NCI-H2196 (cell line): Measurements from ENCODE around the gene ADAM21.
"Not testable (repeated sequence)": the region's sequence is repeated elsewhere in the genome, so short reads cannot be mapped to it uniquely, and the experiment has no call there.

Experiments
- DNase-seq: peaks from one replicate; lab custom pipeline; 2025; ENCODE audit not compliant: unreplicated experiment; lab: John Stamatoyannopoulos, UW

The ADAM21 gene

DNA sequence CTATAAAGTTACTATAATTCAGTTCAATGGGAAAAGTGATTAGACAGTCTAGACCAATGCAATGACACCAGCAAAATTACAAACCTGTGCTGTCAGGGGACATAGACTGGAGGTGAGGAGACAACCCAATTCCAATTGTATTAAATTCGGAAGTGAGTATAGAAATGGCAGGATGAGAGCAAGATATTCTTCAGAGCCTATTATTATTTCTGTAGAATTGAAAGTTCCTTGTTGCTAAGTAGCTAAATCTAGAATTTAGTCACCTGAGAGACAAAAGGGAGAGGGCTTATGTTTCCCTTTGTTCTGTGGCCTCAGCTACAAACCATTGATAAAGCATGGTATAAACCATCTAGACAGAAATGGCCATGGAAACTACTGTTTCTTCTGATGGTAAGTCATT, at the start of gene ADAM21:
TSS of gene ADAM21 (plus strand) at position 301 of the 400 bp plus-strand sequence. CDS start 5,326 bp downstream, outside the sequence.
- DNase-seq, result no peak

DNA sequence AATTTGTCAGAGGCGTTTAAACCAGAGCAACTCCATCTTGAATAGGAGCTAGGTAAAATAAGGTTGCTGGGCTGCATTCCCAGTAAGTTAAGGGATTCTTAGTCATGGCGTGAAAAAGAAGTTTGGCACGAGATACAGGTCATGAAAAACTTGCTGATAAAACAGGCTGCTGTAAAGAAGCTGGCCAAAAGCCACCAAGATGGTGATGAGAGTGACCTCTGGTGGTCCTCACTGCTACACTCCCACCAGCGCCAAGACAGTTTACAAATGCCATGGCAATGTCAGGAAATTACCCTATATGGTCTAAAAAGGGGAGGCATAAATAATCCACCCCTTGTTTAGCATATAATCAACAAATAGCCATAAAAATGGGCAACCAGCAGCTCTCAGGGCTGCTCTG, 48.6 kb upstream of the ADAM21 start:
- DNase-seq, result not testable (repeated sequence)

DNA sequence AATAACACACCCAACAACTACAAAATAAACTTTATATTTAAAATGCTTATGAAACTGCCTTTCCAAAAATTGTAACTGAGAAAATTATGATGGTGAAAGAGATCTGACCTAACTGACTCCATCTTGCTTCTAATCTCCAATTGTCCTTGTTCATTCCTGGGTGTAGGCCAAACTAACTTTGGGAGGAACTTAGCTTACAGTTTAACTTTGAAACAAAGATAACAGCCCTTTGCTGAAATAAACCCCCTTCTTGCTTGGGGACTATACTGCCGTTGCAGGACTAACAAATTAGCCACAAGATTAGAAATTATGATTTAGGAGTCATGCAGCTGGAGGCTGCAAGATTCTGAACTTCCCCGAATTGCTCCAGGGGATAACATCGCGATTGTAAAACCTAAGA, 45.8 kb upstream of the ADAM21 start:
- not testable (repeated sequence) for DNase-seq

DNA sequence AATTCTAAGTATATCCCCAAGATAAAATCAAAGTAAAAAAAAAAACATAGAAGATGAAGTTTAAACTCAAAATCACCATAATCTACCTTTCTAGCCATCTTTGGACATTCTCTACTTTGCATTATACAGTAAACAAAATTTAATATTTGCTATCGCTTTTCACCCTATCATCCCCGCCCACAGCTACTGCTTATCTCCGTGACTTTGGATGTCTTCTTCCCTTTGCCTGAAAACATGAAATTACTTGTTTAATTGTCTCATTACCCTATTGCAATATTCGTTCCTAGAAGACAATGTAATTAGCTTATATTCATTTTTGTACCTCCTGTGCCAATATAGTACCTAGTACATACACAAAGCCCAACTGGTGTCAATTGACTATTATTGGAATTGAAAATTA, 44.4 kb upstream of the ADAM21 start:
- no peak for DNase-seq

DNA sequence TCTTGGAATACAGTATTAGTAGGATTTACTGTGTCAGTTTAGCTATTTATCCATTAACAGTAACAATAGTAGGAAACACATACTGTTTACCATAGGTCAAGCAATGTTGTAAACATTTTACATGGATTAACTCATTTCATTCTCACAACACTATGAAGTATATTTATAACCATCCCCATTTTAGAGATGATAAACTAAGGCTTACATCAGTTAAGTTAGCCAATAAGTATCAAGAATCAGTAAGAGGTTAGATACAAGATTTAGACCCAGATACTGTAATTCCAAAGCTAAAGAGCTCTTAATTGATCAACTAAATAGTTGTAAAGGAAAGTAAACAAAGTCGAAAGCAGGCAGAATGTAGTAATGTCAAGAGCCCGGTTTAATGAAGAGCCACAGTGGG, 36.2 kb upstream of the ADAM21 start:
- DNase-seq, result no peak

DNA sequence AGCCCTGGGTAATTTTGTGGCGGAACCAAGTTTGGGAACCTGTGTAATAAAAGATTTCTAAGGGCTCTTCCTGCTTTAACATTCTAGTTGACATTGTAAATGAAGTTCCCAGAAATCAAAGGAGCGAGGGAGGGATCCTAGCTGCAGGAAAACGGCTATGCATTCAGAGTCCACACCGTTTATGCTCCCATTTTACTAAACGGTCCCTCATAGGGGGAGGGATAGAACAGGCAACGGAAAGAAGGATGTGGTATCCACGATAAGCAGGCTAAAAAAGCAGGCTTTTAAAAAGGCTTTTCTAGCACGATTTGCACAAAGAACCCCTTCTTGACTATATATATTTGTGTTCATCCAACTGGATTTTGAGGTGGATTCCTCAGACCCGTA, 35.6 kb upstream of the ADAM21 start:
- no peak for DNase-seq

DNA sequence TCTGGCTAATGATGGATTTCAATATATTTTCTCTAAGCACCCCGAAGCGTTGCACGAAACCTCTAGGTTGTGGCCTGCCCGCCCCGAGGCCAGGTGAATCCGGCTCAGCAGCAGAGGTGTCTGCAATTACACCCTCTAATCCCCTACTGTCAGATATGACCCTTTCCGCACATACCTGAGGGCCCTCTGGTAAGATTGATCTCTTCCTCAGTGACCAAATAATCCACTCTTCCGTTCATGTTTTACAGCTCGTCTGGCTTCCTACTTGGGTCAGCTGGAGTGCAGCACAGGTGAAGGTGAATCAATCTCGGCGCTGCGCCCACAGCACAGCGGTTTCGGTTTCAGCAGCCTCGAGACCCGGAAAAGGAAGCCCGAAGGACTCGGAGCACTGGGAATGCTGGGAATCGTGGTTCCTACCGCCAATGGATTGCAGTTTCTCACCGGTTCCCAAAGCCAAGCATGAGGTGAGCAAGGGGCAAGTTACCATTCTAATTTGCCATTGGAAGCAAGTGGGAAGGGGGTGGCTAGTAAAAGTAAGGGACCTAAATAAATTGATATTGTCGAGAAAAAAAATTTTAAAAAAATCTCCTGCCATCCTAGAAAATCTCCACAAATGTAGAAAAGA, 35.1 kb upstream of the ADAM21 start, which contains the start of gene SYNJ2BP:
TSS of gene SYNJ2BP (minus strand) at position 366 of the 625 bp plus-strand sequence. CDS start at position 239, 127 bp downstream.
- peak; percentile 86 for DNase-seq

DNA sequence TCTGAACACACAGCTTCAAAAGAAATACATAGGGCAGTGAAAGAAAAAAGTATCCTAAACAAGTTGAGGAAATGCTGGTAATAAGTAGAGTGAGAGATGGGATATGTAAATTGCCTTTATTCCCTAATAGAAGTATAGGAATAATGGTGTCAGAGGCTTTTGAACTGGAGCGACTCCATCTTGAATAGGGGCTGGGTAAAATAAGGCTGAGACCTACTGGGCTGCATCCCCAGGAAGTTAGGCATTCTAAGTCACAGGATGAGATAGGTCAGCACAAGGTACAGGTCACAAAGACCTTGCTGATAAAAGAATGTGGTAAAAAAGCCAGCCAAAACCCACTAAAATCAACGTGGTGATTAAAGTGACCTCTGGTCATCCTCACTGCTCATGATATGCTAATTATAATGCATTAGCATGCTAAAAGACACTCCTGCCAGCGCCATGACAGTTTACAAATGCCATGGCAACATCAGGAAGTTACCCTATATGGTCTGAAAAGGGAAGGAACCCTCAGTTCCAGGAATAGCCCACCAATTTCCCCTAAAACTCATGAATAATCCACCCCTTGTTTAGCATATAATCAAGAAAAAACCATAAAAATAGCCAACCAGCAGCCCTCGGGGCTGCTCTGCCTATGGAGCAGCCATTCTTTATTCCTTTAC, 32.6 kb upstream of the ADAM21 start:
- not testable (repeated sequence) for DNase-seq

DNA sequence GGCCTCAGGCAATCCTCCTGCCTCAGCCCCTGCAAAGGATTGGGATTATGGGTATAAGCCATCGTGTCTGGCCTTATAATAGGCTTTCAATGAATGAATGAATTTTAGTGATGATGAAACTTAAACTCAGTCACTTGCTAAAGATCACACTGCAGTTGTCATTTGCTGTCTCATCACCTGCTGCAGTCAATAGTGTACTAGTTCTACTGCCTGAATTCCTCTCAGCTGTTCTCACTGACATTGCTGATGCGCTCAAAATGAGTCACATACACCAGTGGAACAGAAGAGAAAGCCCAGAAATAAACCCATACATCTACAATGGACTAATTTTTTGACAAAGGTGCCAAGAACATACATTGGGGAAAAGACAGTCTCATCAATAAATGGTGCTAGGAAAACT, 29.4 kb upstream of the ADAM21 start:
- DNase-seq, result no peak

DNA sequence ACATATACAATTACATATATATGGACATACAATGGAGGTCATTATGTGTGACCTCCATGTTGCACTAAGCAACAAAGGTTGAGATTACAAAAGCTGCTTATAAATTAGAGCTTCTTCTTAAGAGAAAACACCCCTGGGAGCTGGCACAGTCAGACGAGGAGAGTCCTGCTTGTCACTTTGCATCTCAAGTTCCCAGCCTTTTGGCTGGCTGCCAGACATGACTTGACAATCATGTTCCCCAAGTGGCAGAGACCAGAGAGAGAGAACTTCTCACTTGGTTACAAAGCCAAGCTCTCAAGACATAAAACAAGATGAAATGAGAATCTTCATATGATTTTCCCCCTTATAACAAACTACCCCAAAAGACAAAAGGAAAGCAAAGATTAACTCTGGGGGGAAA, 26.6 kb upstream of the ADAM21 start:
- peak; percentile 6 for DNase-seq

DNA sequence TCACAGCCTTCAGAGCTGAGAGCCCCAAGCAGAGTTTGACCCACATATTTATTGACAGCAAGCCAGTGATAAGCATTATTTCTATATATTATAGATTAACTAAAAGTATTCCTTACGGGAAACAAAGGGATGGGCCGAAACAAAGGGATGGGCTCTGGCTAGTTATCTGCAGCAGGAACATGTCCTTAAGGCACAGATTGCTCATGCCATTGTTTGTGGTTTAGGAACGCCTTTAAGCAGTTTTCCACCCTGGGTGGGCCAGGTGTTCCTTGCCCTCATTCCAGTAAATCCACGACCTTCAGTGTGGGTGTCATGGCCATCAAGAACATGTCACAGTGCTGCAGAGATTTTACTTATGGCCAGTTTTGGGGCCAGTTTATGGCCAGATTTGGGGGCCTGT, 25.4 kb upstream of the ADAM21 start:
- not testable (repeated sequence) for DNase-seq

DNA sequence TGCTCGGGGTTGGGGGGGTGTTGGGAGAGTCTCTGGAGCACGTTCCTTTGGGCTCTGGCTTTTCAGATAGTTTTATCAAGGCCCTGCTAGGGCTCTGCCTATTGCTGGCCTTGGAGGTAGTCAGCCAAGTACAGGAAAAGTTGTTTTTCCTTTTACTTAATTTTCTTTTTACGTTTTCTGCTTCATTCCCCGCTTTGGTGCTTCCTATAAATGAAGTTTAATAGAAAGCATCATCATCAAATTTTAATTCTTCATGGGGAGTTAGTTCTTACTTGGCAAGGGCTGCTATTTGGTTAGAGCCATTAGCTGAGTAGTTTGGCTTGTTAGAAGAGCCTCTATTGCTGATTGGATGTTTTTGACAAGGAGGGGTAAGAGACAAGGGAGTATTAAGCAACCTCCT, 15.1 kb upstream of the ADAM21 start:
- no peak for DNase-seq

DNA sequence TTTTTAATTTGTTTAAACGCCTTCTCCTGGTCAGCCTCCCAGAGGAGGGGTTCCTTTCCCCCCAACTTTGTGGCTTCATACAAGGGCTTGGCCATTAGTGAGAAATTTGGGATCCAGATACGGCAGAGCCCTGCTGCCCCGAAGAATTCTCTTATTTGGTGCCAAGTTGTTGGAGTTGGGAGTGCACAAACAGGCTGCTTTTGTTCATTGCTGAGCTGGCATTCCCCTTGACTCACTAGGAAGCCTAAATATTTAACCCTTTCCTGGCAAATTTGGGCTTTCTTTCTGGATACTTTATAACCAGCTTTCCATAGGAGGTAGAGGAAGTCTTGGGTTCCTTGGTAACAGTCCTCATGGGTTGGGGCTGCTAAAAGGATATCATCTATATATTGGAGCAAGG, 10.3 kb upstream of the ADAM21 start:
- no peak for DNase-seq

DNA sequence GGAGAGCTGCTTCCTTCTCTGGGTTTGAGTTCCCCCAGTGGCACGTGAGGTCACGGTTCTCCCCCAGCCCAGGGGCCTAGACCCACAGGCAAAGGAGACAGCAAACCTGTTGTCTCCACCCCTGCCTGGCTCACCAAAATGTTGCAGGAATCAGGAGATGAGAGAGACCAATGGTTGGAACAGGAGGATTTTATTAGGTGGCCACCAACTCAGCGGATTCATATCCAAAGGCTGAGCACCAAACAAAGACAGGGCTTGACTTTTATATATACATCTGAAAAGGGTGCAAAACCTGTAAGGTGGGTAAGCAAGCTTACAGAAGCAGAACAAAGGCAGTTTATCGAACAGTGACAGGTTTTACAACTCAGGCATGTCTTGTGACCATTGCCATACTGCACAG, 9.2 kb upstream of the ADAM21 start:
- no peak for DNase-seq

DNA sequence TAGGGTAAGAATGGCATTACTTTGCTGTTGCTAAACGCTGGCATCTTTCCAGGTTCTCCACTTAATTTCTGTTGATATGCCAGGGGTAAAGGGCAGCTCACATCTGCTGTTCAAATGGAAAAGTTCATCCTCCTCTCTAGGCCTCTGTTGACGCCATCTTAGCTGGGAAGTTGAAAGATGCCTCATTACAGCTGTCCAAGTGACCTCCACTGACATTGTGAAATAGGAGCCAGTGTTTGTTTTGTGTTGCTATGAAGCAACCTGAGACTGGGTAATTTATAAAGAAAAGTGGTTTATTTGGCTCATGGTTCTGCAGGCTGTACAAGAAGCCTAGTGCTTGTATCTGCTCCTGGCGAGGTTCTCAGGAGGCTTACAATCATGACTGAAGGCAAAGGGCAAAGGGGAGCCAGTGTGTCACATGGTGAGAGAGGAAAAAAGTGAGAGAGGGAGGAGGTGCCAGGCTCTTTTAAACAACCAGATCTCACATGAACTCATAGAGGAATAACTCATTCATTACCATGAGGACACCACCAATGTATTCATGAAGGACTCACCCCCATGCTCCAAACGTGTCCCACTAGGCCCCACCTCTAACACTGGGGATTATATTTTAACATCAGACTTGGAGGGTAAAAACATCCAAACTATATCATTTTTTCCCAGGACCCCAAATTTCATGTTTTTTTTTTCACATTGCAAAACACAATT, 3.2 kb upstream of the ADAM21 start:
- no peak for DNase-seq

DNA sequence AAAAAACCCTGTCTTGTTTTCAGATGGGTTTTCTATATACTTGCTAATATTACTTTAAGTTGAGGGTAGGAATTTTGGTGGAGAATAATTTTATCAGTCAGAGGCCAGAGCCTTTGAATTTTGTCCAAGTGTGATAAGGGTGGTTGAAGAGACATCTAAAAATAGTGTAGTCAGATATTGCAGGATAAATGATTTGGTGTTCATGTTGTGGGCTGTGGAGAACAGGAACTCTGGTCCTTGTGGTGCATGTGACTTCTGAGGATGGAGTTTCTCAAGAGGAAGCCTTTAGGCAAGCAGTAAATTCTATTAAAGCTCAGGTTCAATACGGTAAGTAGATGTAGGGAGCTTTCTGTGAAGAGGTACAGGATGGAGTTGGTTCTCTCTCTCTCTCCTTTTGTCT, 2.8 kb downstream of the ADAM21 start:
- DNase-seq, result no peak

DNA sequence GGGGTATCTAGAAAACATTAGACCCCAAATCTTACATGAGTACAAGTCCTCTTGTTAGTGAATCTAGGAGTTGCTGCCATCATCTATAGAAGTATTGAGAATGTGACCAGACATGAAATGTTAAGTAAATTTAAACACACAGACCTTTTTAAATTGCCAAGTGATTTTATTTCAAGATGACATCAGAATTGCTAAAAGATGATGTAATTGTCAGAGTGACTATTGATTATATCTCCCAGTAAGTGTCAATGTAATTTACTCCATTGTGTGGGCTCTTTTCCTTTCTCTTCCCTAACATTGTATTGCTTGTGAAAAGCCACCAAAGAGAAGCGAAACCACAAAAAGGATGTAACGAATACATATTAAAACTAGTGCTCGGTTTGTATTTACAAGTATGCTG, 16.8 kb downstream of the ADAM21 start:
- DNase-seq, result no peak

DNA sequence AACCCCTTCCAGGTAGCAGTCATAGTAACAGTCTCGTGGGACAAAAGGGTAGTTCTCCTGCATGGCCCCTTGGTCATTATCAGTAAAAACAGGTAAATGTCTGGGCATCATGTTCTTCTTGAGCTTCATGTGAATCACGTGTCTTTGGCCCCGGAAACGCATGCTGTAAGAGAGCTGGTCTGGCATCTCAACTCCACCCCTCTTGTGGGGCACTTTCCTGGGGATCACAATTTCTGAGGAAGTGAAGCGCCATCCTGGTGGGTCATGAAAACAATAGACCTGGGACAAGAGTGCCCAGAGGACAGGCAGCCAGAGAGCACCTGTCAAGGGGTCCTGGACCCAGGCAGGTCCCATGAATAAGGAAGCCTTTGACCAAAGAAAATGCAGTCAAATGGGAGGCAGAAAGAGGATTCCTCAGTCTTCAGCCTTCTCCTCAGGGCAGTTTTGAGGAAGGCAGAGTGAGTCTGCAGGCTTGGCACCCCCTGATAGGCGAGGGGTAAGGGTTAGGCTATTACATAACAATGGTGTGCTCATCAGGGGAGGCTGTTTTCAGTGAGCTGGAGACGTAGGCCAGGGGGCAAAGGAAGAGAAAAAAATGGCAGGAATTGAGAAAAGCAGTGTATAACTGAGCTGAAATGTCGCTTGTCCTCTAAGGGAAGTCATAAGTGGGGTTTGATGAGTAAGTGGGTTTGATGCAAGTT, 19.0 kb downstream of the ADAM21 start:
- not testable (repeated sequence) for DNase-seq

DNA sequence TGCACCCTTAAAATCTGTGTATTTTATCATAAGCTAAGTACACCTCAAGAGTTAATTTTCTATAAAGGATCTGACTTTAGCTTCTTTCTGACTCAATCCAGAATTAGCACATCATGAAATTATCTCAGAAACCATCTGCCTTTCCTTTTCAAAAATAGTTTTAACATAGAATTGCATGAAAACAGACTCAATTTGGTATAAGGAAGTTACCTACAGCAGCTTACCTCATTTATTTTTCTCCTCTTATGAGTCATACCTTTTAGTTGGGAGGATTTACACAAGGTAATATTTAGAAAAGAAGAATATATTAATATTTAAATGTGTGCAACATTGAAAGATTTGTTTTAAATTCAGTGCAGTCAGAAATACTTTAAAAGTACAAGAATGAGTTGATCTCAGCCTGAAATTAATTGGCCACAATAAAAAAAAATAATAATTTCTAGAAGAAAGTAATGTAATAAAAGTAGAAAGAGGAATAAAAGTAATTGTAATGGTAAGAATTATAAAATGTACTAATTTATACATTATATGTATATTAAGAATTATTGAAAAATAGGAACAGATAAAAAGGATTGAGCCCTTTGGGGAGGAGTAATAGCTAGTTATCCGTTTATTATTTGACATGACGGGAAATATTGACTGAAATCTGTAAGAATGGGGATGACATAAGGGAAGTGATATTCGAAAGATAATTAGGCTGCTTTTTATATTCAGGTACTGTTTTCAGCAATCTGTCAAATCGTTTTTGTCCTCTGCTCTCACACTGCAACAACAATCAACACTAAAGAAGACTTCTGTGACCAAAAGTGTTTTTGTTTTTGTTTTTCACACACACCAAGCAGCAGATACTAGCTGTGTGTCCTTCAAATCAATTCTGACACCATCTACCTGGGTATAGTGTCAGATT, 20.5 kb downstream of the ADAM21 start:
- DNase-seq, result no peak

DNA sequence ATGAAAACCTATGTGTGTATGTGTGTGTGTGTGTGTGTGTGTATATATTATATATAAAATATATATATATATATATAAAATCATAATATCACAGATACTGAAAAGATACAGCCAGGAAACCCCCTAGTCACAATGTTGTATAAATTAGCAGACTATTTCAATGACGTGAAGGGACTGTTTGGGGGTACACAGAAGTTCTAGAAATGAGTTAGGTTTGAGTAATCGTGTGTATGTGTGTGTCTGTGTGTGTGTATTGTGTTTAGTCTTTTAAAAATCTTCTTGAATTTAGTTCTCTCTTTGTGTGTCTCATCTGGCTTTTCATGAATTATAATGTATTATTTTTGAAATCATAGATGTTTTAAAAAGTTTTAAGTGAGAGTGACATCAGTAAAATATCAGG, 21.9 kb downstream of the ADAM21 start:
- no peak for DNase-seq

DNA sequence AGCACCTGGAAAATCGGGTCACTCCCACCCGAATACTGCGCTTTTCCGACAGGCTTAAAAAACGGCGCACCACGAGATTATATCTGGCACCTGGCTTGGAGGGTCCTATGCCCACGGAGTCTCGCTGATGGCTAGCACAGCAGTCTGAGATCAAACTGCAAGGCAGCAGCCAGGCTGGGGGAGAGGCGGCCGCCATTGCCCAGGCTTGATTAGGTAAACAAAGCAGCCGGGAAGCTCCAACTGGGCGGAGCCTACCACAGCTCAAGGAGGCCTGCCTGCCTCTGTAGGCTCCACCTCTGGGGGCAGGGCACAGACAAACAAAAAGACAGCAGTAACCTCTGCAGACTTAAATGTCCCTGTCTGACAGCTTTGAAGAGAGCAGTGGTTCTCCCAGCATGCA, 23.5 kb downstream of the ADAM21 start:
- DNase-seq, result not testable (repeated sequence)
